OCI-M2 (cell line): Measurements from ENCODE around the gene SIAH1.
"Not testable (repeated sequence)": the region's sequence is repeated elsewhere in the genome, so short reads cannot be mapped to it uniquely, and the experiment has no call there.

Experiments
- DNase-seq: peaks from one replicate; lab custom pipeline; 2025; ENCODE audit not compliant: unreplicated experiment; lab: John Stamatoyannopoulos, UW

The SIAH1 gene

GRCh38 chr16:48335961-48336360 lies 49.3 kb downstream of the SIAH1 start:
- no peak for DNase-seq

GRCh38 chr16:48334325-48334724 lies 50.9 kb downstream of the SIAH1 start:
- DNase-seq, result no peak

- DNase-seq, result no peak
Observed at GRCh38 chr16:48332978-48333377, 52.2 kb downstream of the SIAH1 start.

DNA sequence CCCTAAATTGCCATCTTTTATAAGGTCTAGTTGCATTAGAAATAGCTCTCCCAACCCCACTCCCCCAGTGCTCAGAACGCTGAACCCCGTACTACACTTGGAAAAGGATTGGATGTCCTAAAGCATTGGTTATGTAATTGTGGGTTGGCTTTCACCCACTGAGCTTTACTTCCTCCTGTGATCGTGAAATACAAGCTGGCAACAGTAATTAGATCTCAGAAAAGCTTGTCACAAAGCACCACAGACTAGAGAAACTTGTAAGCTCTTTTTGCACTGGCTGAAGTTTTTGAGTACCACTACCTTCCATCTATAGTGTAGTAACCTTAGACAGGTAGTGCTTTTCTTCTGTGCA lies 54.4 kb downstream of the SIAH1 start:
- DNase-seq, result no peak

- no peak for DNase-seq
Observed at GRCh38 chr16:48330189-48330840, 54.9 kb downstream of the SIAH1 start.

DNA sequence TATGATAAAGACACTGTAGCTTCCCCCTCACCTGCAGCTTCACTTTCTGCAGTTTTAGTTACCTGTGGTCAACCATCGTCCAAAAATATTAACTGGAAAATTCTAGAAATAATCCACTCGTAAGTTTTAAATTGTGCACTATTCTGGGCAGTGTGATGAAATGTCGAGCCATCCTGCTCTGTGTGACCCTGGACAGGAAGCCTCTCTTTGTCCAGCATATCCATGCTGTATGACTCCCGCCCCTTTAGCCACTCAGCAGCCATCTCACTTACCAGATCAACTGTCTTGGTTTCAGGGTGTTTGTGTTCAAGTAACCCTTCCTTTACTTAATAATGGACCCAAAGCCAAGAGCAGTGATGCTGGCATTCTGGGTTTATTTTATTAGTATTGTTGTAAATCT lies 56.1 kb downstream of the SIAH1 start:
- no peak for DNase-seq

DNA sequence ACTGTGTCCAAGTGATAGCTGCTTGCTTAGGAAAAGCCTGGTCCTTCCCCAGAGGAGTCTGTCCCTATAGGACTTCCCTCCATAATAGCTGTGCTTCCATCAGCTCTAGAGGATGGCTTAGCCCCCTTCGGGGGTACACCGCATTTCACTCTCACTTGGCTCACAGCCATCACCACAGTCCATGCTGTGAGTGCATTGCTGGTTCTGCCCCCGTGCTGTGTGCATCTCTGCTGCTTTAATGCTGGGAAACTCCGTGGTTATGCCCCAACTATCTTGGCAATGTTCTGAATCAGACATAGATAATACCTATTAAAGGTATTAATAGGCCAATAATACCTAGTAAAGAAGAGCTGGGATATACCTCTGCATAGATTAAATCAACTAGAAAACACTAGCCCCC lies 58.3 kb downstream of the SIAH1 start:
- no peak for DNase-seq

- no peak for DNase-seq
Observed at GRCh38 chr16:48323783-48324775, 61.1 kb downstream of the SIAH1 start.

- DNase-seq, result no peak
Observed at GRCh38 chr16:48321317-48322036, 63.7 kb downstream of the SIAH1 start.

GRCh38 chr16:48318630-48319029 lies 66.6 kb downstream of the SIAH1 start:
- no peak for DNase-seq

DNA sequence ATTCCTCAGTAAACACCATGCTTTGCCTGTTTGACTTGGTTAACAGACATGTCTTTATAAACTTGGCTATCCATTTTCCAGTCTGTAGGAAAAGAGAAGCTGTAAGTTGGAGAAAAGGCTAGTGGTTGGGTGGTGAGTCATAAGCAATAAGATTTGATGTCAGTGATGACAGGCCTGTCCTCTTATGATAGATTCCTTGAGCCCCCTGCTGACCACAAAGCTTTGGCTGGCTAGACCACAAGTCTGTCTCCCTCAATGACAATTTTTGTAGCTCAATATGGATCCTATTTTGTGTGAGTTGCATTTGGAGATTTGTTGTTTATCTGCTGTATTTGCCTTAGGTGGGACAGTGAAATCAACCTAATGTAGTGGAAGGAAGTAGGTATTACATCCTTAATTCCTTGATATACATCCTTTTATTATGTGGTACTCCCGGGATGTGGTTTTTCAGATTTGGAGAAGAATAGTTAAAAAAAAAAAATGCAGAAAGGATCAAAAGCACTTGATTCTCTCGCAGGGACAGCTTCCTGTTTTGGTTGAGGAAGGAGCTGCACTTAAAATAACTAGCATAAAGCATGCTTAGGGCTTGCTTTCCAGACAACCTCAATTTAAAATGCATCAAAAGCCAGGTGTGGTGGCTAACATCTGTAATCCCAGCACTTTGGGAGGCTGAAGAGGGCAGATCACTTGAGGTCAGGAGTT lies 67.4 kb downstream of the SIAH1 start:
- peak; percentile 20 for DNase-seq

DNA sequence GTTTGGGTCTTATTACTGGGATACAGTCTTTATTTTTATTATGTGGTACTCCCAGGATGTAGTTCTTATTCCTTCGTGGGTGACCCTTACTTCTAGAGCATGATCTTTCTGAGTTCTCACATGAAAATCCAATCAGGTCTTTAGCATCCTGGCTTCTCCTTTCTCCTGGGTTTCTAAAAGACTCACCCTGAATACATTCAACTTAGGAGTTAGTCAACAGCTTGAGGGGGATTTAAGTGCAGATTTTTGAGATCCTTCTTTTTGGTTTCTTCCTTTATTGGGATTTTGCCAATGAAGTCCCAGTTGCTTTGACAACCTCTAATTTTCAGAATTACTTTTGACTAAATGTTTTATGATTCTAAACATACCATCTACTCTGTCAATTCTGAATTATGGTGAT lies 68.2 kb downstream of the SIAH1 start:
- no peak for DNase-seq

DNA sequence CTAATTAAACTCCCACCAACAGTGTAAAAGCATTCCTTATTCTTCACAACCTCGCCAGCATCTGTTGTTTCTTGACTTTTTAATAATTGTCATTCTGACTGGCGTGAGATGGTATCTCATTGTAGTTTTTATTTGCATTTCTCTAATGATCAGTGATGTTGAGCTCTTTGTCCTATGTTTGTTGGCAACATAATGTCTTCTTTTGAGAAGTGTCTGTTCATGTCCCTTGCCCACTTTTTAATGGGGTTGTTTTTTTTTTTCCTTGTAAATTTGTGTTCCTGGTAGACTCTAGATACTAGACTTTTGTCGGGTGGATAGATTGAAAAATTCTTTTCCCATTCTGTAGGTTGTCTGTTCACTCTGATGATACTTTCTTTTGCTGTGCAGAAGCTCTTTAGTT lies 71.3 kb downstream of the SIAH1 start:
- DNase-seq, result not testable (repeated sequence)

- DNase-seq, result no peak
Observed at GRCh38 chr16:48310908-48311641, 74.1 kb downstream of the SIAH1 start.
